Amniotic stem cell (primary cell): Measurements from ENCODE around the gene HSD11B1.

Experiments
- DNase-seq: peaks from one replicate; lab custom pipeline; 2025; lab: John Stamatoyannopoulos, UW

Gene HSD11B1

DNA sequence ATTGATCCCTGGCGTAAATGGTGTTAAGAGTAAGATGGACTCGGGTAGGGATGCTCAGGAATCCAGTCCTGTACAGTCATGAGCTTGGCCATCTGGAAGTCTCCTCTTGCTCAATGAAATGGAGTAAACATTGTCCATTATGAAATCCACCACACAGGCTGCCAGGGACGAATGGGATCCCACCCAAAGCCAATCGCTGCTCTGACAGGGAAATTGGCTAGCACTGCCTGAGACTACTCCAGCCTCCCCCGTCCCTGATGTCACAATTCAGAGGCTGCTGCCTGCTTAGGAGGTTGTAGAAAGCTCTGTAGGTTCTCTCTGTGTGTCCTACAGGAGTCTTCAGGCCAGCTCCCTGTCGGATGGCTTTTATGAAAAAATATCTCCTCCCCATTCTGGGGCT, at the start of gene HSD11B1:
Gene HSD11B1, plus strand, starts transcription at position 263 of the 400 bp plus-strand sequence. Its CDS starts 97 bp downstream, at position 360.
- no peak for DNase-seq

DNA sequence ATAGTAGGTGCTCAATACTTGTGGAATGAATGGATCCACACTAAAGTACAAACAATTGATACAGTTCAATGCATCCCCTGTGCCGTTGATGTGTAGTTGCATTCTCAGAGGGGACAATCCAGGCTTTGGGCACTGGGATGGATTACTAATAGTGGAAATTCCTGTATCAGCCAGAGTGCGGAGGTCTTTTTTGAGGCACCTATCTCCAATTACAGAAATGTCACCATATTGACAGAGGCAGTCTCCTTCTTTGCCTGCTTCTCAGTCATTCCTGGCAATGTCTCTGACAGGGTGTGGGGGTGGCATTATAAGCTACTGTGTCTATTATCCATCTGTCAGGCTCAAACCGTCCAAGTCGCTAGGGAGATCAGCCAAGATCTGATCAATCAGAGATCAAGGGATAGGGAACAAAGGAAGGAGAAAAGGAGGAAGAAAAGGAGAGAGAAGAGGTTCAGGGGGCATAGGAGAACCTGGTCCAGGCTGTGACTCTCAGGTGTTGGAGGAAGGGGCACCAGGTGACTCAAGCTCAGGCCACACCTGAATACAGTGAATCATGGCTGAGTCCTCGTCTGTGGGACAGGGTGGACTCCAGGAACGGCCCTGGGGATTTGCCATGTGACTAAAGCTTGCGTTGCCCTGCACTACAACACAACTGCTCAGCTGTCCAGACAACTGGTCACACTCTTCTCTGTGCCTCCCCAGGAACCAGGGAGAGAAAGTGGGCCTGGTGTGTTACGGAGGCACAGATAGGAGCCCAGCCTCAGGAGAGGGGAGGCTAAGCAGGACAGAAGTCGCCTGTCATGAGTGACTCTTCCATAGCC, 49.0 kb upstream of the HSD11B1 start:
- DNase-seq: no peak

DNA sequence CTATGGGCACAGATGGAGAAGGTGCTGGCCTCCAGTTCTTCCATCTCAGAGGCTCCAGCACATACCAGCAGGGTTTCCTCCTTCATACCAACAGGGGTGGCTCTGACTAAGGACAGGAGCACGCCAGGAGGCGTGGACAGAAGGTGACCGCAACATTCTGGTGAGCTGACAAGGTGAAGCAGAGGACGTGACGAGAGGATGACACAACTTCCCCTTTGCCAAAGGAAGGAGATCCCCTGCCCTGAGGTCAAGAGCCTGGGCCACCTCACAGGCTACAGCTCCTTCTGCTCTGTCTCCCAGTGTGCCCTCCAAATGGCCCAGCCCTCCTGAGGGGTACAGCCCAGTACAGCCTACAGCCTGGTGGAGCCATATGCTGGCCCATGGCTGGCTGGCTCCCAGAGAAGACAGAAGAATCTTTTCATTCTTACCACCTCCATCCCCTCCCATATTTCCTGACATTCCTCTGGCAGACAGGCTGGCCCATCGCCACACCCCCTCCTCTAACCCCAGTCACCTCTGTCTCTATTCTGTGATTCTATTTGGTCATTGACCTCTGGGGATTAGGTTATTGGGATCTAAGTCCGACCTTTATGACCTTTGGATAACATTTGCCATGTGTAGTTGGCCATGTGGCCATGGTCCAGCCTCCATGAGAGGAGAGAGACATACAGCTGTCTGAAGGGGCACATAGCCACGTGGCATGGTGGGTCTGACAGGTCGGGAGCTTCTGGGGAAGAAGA, 47.3 kb upstream of the HSD11B1 start:
- no peak for DNase-seq

DNA sequence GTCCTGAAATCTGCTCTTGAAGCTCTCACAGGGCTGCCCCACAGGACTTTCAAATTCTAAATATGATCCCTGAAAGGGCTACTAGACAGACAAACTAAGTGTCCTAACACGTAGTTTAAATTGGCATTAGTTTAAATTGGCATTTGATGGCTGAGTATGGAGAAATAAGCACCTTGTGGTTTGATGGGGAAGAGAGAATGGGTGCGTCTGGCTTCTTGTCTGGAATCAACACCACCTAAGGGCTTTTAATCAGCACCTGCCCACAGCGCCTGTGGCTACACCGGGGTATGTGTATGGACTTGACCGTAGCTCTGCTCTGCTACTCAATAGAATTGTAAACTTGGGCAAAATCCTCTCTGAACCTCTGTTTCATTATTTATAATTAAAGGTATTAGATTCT, 46.7 kb upstream of the HSD11B1 start:
- no peak for DNase-seq

DNA sequence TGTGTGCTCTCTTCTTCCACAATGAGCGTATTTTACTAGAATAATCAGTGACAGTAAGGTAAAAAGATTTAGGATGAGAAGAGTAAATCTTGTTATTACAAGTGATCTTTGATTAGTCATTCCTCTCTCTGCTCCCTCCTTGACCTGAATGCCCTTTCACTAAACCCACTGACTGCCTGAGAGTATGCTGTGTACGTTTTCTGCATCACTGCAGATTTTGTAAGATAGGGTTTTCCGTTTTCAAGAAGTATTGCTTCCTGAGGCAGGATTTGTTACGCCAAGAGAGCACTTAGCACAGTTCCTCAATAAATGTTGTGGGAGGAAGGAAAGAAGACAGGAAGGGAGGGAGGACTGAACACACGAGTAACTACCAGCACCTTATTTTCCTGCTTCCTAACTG, 44.7 kb upstream of the HSD11B1 start:
- DNase-seq: no peak

DNA sequence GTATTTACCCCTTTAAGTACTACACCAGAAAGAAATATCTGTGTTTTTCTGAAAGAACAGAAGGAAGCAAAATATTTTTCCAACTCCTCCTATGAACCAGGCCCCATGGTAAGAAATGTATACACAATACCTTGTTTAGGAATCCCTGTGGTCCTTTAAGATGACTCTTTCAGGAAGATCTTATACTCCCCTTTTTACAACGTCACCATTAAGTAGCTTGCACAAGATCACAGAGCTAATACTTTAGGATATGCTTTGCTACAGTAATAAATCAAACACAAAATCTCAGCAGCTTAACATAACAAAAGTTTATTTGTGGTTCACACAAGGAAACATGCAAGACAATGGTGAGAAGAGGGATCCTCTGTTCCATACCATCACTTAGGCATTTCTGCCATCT, 43.6 kb upstream of the HSD11B1 start:
- no peak for DNase-seq

DNA sequence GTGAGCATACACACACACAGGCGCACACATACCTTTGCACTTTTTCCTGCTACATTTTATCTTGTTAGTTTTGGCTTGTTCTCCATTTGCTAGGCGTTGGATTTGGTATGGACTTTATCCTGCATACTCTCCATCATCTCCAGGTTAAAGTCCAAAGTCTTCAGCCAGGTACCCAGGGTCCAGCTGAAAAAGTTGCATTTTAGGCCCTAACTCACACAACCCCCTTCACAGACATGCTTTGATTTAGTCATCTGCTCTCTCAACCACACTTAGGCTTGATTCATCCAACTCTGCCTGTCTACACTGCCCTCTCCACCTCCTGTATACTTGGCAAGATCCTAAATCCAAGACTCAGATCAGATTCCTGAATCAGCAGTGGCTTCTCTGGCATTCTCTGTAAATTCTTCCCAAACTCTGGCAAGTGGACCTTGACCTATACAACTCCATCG, 41.7 kb upstream of the HSD11B1 start:
- no peak for DNase-seq

DNA sequence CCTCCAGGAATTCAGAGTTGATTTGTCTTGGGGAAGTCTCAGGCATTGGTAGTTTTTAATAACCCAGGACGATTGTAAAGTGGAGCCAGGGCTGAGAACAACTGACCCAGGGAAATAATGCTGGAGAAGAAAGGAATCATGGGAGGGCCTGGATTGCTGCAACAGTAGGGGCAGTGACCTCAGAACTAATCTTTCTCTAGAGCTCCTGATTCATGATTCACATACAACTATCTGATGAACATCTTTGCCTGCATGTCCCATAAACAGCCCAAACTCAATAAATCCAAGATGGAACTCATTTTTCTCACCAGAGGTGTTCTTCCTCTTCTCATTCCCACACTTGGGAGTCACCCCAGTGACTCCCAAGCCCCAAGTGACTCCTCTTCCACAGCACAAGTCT, 37.5 kb upstream of the HSD11B1 start:
- no peak for DNase-seq

DNA sequence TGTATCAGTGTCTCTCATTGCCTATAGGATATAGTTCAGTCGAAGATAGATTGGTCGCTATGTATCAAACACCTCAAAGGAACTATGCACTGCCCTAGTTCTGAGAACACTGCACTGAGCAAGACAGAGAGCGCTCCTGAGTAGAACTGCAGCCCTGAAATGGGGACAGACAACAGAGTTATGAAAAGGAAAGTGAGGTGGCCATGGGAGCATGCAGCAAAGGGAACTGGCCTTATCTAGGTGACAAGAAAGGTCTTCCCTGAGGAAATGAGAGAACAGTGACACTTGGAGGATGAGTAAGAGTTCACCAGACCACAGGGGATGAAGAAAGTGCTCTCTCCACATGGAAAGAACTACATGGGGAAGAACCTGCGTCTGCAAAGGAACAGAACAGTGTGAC, 36.9 kb upstream of the HSD11B1 start:
- DNase-seq: no peak

DNA sequence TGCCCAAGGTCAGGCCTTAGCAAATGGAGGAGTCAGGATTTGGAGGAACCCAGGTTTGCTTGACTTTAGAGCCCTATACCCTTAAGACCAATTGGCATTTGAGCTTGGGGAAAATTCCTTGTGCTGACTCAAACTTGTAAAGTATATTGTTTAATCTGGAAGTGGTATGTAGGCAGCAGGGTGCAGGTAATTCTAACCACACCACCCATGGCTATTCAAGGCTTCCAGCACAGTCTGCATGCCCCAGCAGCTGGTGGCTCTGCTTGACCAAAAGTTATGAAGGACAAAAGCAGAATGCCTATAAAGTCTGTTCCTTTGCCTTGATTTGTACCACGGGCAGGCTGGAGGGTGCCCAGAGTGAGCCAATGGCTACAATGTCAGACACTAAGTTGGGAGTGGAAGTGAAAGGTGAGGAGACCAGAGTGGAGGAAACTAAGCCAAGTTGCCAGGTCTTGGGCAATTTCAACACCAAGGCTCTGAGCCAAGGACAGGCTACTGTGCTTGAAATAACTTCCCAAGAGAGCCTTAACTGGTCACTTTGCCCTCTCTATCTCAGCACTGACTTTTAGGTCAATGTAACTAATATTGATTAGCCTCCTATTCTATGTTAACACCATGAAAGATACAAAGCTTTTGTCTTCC, 34.1 kb upstream of the HSD11B1 start:
- DNase-seq: no peak

DNA sequence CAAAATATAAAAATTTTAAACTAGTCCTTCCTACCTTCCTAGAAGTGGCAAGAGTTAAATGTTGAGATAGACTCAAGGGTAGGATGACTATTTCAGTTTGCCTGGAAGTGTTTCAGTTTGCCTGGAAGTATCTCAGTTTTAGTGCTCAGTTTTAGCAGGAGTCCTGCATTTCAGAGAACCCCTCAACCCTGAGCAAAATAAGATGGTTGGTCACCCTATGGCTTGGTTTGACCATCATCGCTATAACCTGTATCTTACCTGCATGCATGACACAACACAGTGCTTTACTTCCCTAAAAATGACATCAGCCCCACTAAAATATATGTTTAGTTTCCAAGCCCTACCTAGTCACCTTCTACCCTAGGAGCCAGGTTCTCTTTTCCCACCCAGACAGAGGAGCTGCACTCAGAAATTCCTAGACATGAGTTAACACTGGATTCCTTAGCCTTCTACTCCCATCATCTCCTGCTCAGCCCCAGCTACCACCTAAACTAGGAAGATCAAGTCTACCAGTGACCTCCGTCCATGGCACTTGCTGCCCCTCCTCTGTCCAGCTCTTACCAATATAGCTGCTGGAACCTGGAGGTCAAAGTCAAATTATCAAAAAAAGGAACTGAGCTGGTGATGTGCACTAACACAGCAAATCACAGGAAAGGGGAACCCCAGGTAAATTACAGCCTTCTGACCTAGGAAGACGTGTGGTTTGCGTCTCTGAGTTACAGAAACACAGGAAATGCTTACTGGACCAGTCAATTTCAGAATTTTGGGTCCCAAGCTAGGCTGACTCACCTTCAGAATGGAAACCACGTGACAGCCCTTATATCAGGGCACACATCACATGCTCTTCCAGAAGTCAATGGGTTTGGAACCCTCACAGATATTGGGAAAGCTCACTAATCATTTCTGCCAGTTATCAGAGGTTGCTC, 31.7 kb upstream of the HSD11B1 start:
- DNase-seq: no peak

DNA sequence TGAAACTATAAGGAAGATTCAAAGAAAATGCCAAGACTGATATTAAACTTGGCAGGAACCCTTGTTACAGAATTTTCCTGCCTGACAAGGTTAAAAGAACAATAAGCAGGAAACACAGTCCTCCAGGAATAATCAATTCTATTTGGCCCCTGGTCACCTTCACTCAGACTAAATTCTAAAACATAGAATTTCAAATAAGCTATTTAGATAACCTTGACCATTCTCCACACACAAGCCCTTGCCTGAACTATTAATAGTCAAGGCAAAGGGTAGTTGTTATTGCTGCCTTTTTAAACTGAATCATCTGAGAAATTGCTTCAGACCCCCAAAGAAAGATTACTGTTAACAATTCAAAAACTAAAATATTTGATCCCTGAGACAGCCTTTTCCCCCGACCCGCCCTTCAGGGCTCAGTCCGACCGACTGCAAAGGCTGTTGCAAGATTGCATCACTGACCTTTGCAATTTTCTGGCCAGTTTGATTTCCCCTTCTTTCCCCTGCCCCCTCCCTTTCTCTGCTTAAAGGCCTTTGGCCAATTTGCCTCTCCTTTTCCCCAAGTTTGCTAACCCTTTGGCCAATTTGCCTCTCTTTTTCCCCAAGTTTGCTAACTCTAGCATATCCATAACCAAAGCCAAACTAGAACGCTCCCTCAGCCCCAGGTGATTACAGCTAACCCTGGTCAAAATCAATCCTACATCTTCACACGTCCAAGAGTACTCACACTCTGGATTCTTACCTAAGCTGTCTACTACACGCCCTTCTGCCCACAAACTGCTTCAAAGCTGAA, 30.8 kb upstream of the HSD11B1 start:
- DNase-seq: no peak

DNA sequence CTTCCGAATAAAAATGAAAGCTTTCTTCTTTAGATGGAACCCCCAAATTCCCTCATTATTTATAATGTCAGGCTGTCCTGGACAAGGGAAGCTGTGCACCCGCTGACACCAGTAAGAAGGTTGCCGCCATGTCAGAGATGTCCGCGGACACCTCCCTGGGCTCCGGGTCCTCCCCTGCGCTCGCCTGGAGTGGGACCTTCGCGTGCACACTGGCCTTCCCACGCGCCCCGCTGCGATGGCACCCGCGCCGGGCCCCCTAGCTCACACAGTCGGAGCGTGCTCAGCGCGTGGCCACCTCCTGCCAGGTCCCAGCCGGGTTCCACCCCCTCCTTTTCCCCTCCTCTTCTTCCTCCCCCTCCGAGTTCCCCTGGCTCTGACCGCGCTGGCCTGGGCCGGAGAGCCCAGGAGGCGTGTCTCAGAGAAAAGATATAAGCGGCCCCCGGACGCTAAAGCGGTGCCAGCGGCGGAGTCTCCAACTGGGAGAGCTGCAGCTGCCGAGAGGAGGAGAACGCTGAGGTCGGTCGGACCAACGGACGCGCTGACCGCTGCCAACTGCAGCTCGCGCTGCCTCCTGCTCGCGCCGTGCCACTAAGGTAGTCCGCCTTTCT, 29.6 kb upstream of the HSD11B1 start, which contains the start of gene G0S2:
Gene G0S2, plus strand, starts transcription at position 456 of the 608 bp plus-strand sequence. CDS start 273 bp downstream, outside the sequence.
- peak; percentile 33 for DNase-seq

DNA sequence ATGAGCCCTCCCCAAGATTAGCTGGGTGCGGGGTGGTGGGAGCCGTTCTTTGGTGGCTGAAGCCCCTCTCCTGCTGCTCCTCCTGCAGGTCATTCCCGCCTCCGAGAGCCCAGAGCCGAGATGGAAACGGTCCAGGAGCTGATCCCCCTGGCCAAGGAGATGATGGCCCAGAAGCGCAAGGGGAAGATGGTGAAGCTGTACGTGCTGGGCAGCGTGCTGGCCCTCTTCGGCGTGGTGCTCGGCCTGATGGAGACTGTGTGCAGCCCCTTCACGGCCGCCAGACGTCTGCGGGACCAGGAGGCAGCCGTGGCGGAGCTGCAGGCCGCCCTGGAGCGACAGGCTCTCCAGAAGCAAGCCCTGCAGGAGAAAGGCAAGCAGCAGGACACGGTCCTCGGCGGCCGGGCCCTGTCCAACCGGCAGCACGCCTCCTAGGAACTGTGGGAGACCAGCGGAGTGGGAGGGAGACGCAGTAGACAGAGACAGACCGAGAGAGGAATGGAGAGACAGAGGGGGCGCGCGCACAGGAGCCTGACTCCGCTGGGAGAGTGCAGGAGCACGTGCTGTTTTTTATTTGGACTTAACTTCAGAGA, 29.0 kb upstream of the HSD11B1 start:
- DNase-seq: no peak

DNA sequence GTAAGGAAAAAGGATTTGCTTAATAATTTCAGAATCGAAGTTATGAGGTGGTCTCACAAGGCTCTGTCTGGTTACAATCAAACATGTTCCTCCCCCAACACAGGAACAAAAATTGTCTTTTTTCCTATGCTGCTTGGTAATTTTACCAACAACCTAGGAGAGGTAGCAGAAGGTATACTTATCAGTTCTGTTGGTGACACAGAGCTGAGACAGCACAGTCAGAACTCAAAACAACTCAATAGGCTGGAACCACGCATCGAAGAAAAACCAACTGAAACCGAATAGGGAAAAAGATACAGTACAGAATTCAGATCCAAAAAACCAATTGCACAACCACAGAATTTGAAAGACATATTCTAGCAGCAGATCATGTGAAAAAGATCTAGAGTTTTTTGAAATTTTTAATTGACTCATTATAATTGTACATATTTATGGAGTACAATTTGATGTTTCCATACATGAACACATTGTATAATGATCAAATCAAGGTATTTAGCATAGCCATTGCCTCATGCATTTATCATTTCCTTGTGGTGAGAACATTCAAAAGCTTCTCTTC, 25.6 kb upstream of the HSD11B1 start:
- no peak for DNase-seq

DNA sequence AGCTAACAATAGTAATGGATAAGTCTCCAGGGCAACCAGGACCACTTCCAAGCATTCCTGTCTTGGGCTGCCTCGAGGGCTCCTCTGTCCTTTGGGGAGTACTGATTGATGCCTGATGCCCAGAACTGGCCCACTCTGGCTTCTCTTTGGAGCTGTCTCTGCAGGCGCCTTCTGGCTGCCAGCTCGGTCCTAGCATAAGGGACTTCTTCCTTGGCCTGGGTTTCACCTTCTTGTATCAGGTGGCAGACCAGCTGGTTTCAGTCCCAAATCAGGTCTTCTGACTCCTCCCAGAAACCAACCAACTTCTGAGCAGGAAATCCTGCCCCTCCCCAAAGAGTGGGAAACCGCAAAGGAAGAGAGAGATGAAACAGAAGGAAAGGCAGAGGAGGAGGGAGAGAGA, 18.8 kb upstream of the HSD11B1 start:
- DNase-seq: no peak

DNA sequence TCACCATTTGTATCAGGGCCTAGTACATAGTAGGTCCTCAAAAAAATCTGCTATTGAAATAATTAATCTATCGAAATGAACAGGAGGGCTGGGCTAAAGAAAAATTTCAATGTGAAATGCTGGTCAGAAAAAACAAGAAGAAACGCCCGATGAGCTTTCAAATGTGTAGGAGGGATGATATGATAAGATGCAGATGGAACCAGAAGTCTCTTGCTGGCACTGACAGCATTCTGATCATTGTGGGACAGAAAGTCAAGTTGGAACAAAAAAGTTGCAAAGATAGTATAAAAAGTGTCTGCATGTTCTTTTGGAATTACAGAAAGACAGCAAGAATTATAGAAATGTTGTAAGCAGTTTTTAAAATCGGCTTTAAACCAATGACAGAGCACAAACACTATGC, 18.3 kb upstream of the HSD11B1 start:
- DNase-seq: no peak

DNA sequence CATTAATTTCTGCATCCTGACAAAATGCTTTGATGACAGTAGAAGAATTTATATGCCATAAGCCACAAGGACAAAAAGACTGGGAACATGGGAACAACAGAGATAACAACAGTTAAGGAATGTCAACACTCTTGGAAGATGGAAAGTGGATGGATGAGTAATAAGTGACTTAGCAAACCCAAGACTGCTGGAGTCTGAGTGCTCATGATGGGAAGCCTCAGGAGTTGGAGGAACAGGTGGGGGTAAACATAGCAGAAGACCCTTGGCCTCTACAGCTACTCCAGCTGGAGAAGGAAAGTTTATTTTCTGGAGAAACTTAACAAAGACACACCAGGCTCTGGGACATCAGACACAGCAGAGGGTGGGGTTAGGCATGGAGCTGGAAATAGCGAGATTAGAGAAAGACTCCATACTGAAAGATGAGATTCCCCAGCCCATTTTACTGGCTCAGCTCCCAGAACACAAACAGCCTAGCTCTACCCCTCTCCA, 15.9 kb upstream of the HSD11B1 start:
- DNase-seq: no peak

DNA sequence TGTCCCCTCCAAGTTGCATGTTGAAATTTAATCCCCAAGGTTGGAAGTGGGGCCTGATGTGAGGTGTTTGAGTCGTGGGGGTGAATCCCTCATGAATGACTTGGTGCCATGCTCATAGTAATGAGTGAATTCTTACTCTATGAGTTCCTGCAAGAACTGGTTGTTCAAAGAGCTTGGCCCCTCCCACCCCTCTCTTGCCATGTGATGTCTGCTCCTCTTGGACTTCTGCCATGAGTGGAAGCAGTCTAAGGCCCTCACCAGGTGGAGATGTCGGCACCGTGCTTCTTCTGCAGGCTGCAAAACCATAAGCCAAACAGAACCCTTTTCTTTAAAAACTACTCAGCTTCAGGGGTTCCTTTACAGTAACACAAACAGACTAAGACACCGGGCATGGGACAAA, 15.2 kb upstream of the HSD11B1 start:
- no peak for DNase-seq

DNA sequence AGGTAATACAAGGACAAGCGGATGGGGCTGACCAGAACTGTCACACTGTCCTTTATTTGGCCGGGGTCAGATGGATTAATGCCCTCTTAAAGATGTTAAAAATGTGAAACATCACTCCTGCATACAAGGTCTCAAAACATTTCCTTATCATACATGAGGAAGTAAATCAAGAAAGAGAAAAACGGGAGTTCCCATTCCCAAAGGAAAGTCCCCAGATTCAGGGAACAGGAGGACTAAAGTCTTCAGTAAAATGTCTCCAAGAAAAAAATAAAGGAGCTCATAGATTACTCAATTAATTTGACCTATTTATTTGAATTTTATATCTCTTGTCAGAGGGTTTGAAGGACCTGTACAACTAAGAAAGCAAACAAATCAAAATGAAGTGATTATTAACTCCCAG, 13.4 kb upstream of the HSD11B1 start:
- DNase-seq: no peak
